Measurements from ENCODE around the gene C2CD5. TPM values are rescaled to one million over a fixed set of nuclear protein-coding genes. Genes with fewer than 3 reads are reported as not detected.

The C2CD5 gene
- total and polyA plus RNA-seq, 7 donors, result 2.5 to 13.4 (median 5.9) TPM

DNA sequence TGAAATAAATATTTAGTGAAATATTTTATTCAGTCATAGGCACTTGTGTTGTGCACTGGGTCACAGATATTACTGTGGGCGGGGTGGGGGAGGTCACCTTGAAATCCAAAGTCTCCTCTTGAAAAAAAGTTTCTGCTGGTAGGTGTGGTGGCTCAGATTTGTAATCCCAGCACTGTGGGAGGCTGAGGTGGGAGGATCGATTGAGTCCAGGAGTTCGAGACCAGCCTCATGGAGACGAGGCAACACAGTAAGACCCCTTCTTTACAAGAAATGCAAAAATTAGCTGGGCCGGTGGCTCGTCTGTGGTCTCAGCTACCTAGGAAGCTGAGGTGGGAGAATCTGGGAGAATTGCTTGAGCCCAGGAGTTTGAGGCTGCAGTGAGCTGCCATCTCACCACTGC is 913 bp upstream of the C2CD5 start:
- intact Hi-C loops (cut with DNase I), result no loop called here
- TF ChIP-seq, protein P1, sequence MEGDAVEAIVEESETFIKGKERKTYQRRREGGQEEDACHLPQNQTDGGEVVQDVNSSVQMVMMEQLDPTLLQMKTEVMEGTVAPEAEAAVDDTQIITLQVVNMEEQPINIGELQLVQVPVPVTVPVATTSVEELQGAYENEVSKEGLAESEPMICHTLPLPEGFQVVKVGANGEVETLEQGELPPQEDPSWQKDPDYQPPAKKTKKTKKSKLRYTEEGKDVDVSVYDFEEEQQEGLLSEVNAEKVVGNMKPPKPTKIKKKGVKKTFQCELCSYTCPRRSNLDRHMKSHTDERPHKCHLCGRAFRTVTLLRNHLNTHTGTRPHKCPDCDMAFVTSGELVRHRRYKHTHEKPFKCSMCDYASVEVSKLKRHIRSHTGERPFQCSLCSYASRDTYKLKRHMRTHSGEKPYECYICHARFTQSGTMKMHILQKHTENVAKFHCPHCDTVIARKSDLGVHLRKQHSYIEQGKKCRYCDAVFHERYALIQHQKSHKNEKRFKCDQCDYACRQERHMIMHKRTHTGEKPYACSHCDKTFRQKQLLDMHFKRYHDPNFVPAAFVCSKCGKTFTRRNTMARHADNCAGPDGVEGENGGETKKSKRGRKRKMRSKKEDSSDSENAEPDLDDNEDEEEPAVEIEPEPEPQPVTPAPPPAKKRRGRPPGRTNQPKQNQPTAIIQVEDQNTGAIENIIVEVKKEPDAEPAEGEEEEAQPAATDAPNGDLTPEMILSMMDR (IDR thresholded peaks at IDR 0.05), result no peak
- Histone ChIP-seq H3K27ac (no peak overlapping the region), H3K4me1 (peaks cover 9% of the 10 kb centered on the region), H3K36me3 (ENCODE audit: insufficient read depth in 1 of 2, low read depth in 1 of 2) (no peaks in the 10 kb centered on the region), H3K9me3 (no peaks in the 10 kb centered on the region), H3K27me3 (ENCODE audit: insufficient read depth in 3 of 3, low read length in 2 of 3) (no peaks in the 10 kb centered on the region), H3K4me3 (peak overlapping the region; percentile 93)
- no peak for DNase-seq
- no peak for ATAC-seq
- WGBS, 3 donors, result 97 to 98% (median 98%) methylated on average over 6 of the region's 6 CpGs

DNA sequence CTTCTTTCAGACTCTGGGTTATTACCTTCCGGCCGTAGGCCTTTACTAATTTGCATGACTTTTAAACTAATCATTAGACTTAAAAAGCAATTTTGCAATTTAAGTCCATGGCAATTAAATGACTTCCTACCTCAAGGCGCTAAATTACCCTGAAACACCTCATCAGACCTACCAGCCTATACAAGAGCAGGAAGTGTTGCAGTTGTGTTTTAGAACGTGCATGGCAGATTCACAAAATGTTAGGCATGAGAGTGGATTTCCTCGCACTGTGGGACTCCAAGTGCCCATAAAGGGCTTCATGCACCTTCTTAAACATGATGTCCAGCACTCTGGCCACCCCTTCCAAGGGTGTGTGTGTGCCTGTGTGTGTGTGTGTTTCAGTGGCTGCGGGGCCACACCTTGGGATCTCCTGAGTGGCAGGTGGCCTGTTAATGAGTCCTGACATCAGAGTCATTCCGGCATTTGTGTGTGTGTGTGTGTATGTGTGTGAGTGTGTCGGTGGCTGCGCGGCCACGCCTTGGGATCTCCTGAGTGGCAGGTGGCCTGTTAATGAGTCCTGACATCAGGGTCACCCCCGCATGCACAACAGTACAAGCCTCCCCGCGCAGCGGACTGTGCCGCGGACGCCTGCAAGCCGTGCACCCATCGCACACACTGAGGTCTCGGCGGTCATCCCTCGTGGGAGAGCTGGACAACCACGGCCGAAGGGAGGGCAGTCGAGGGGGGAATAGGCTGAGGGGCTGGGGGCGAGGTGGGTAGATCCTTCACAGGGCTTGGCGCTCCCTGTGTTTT is 900 bp downstream of the C2CD5 start:
- TF ChIP-seq, protein P1 (IDR thresholded peaks at IDR 0.05), result no peak
- WGBS, 3 donors, result 4 to 10% (median 7%) methylated on average over 25 to 28 of the region's 28 CpGs
- intact Hi-C loops (cut with DNase I), result loop anchor here (1.0 to 5.0 kb wide), 2 partner anchors 82 to 84 kb away; partner anchors contain the start of gene ETNK1 (in 2 of the 2)

DNA sequence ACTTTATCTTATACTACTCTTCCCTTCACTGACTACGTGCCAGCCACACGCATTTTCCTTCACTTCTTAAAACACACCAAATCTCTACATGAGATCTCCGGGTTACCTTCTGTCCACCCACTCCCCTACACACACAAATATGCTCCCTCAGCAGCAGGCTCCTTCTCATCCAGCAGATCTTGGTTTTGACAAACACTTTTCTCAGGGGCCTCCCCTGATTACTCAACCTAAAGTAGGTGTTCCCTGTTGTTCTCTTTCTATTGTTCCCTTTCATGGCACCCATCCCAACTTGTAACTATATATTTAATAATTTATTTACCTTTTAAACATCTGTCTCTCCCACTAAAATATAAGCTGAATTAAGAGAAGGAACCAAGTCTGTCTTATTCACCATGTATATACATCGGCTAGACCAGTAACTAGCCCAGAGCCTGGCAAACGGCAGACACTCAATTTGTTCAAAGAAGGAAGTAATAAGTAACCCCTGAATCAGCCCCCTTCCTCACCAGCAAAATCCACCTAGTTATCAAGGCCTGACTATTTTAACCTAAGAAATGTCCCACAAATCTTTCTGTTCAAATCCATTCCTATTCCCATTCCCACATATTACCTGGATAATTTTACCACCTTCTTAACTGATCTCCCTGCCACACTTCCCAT is 2.7 kb downstream of the C2CD5 start:
- no peak overlapping the region for H3K4me3 ChIP-seq
- TF ChIP-seq, protein P1 (IDR thresholded peaks at IDR 0.05), result no peak
- no peaks in the 10 kb centered on the region for H3K9me3 ChIP-seq
- H3K27ac ChIP-seq, result no peak overlapping the region
- 88 to 93% (median 90%) methylated on average over 5 of the region's 5 CpGs for WGBS, 3 donors
- H3K36me3 ChIP-seq (ENCODE audit: insufficient read depth in 1 of 2, low read depth in 1 of 2), result no peaks in the 10 kb centered on the region
- intact Hi-C loops (cut with DNase I), result loop anchor here in 1 of 2 donors (5.0 kb wide), 1 partner anchor 86 kb away; the partner anchor contains the start of gene ETNK1
- H3K27me3 ChIP-seq (ENCODE audit: insufficient read depth in 3 of 3, low read length in 2 of 3), result no peaks in the 10 kb centered on the region
- ATAC-seq (no peak), DNase-seq (no peak)
- H3K4me1 ChIP-seq, result peaks cover 9% of the 10 kb centered on the region

More for the DNA sequence above, 900 bp downstream of the C2CD5 start:
- Histone ChIP-seq H3K4me3 (peak overlapping the region; percentile 93), H3K9me3 (no peaks in the 10 kb centered on the region), H3K27me3 (ENCODE audit: insufficient read depth in 3 of 3, low read length in 2 of 3) (no peaks in the 10 kb centered on the region), H3K36me3 (ENCODE audit: insufficient read depth in 1 of 2, low read depth in 1 of 2) (no peaks in the 10 kb centered on the region), H3K27ac (peak overlapping the region; percentile 86), H3K4me1 (peaks cover 9% of the 10 kb centered on the region)
- peak; percentile 48 to 66 (median 62) for ATAC-seq
- DNase-seq, result peak; percentile 44 to 76

DNA sequence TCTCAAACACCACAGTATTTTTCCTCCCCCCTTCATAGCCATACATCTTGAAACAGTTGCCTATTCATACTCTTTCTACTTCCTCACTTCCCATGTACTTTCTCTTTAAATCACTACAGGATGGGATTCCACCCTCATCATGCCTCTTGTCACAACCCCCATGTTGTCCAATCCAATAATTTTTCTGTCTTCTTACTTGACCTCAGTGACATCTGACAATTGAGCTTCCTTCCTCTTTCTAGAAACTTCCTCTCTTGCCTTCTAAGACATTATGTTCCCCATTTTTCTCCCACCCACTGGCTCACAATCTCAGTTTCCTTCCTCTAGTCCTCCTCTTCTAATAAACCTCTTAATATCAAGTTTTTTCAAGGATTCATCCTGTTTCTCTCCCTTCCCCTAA is 5.3 kb downstream of the C2CD5 start:
- ATAC-seq, result no peak
- Histone ChIP-seq H3K4me1 (peaks cover 9% of the 10 kb centered on the region), H3K4me3 (no peak overlapping the region), H3K27ac (no peak overlapping the region), H3K9me3 (no peaks in the 10 kb centered on the region), H3K27me3 (ENCODE audit: insufficient read depth in 3 of 3, low read length in 2 of 3) (no peaks in the 10 kb centered on the region), H3K36me3 (ENCODE audit: insufficient read depth in 1 of 2, low read depth in 1 of 2) (peaks cover 0 to 11% of the 10 kb centered on the region in 2 donors)
- intact Hi-C loops (cut with DNase I), result no loop called here
- no peak for DNase-seq
- TF ChIP-seq, protein P1 (IDR thresholded peaks at IDR 0.05), result no peak
